M059J (cell line): Measurements from ENCODE around the gene CD300LG. TPM values are rescaled to one million over a fixed set of nuclear protein-coding genes. Genes with fewer than 3 reads are reported as not detected.
A peak's percentile ranks its signal among the peaks of the same experiment; 100 is the strongest.
"Not testable (repeated sequence)": the region's sequence is repeated elsewhere in the genome, so short reads cannot be mapped to it uniquely, and the experiment has no call there.

ENCODE experiments used
- DNase-seq: peaks from one replicate; pipeline ENCODE4 v3.0.0-alpha.2; 2012; ENCODE audit warnings: low read depth
- total RNA-seq: library from RNA; depleted of rRNA; stranded (reverse); fragments of >200 nt; shearing (Covaris generic); gene quantifications from 2 replicates; pipeline ENCODE4 v1.2.3, GENCODE V29; 2014

CD300LG gene
- total RNA-seq, 1 experiment from 2014 or later, result not detected

DNA sequence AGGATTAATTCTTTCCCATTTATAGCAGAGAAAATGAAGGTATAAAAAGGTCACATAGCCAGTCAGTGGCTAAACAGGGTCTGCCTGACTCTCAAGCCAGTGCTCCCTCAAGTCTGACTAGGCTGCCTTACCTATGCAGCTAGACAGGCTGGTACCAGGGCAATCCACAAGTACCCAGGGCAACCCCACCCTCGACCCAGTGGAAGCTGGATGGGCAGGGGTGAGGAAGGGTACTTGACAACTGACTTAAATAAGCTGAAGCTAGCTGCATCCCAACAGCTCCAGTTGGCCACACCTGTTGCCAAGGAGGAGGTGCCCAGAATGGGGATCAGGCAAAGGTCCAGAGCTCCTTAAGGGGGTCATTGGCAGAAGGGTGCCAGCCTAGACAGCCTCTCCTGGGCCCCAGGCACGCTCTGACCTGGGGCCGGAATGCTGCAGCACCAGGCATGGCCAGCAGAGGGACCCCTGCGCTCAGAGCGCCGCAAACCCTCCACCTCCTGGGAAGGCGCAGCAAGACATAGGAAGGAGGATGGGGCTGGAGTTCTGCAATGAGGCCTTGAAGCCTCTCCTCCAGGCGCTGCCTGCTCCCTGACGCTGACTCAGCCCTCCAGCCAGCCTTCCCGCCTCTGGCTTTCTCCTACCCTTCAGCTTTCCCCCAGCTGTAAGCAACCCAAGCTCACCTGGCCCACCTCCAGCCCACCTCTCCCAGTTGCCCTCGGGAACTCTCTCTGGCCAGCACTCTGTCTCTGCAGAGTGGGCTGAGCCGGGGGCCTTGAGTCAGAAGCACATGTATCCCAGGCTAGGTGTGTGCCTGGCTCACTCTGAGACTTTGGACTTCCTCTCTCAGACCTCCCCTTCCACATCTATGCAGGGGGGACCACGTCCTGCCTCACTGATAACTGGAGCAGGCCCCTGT is 31.5 kb downstream of the CD300LG start:
- peak; percentile 86 for DNase-seq

DNA sequence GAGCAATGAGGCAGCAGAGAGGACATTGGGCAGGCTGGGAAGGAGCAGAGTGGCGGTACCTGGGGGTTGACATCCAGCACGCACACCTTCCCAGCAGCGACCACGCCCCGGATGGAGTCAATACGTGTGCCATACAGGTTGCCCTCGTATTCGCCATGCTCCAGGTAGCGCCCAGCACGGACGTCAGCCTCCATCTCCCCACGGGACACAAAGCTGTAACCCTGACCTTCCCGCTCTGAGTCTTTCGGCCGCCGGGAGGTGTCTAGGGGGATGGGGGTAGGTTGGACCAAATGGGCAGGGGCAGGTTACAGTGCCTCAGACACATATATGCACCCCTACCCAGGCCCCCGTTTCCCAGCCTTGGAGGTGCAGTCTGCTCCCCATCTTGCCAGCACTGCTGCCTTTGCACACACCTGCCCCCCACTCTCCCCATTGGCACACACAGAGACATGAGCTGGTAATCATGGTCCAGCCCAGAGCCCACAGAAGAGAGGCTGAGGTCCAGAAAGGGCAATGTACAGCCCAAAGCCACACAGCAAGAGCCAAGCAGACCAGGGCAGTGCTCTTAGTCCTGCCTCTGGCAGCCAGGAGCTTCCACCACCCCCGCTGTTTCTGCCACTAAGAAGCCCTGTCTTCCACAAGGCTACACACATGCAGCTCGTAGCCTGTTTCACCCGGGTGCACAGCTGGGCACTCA is 32.9 kb downstream of the CD300LG start:
- no peak for DNase-seq

DNA sequence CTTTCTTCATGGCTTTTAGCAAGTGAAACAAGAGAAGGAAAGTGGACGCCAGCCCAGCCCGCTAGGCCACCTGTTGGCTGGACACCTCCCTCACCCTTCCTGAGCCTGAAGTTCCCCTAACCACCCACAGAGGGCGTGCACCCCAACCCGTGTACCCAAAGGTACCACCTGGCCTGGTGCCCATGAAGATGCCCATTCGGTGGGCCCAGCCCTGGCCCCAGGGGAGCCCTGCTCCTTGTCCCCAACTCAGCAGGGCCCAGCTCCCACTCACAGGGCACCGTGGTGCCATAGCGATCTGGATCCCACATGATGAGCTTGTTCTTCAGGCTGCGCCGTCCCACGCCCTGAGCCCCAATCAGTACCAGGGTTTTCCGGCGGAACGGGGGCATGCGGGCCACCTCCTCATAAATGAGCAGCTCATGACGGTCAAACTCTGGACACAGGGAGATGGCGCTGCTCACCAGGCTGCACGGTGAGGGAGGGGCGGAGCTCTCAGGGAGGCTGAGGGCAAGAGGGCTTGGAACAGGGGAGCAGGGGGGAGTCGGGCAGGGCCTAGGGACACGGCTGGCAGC is 33.5 kb downstream of the CD300LG start:
- DNase-seq, result peak; percentile 25

DNA sequence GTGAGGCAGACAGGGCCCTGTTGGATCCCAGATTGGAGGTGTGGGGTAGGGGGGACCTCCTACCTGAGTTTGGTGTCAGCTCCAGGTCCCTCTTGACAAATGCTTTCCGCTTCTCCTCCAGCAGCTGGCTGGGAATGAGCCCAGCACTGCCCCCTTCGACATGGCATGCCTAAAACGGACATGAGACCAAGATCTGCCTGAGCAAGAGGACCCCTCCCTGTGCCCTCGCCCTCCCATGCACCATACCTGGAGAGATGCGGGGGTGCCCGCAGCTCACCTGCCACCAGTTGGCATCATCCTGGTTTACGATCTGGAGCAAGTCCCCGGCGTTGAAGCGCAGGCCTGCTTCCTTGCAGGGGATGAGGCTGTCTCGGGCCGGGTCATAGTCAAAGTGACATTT is 34.2 kb downstream of the CD300LG start:
- DNase-seq, result no peak

DNA sequence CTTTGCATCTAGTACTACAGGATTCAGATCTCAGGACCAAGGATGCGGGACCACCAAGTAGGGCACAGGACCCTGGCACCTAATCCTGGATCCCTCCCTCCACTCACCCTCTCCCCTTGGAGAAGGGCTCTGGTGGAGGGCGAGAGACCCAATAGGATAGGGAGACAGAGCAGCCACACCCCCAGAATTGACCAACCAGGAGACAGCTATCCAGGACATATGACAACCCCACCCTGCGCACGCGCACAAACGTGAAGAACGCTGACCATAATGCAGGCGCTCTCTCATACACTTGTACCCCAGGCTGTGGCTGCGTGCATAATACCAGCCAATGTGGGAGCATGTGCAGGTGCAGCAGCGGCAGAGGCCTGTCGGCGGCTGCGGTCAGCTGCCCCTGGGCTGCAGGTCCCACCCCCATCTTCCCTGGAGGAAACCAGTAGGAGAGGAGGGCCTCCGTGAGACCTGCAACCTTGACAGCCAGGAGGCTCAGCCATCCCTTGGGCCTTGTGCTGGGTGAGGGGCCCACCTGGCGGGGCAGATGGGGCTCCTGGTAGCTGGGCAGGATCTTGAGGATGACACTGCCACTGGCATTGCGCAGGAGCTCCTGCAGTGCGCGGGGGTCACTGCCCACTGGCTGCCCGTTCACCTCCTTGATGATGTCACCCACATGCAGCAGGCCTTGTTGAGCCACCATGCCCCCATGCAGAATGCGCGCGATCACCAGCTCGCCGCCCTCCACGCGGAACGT is 35.0 kb downstream of the CD300LG start:
- DNase-seq, result no peak

DNA sequence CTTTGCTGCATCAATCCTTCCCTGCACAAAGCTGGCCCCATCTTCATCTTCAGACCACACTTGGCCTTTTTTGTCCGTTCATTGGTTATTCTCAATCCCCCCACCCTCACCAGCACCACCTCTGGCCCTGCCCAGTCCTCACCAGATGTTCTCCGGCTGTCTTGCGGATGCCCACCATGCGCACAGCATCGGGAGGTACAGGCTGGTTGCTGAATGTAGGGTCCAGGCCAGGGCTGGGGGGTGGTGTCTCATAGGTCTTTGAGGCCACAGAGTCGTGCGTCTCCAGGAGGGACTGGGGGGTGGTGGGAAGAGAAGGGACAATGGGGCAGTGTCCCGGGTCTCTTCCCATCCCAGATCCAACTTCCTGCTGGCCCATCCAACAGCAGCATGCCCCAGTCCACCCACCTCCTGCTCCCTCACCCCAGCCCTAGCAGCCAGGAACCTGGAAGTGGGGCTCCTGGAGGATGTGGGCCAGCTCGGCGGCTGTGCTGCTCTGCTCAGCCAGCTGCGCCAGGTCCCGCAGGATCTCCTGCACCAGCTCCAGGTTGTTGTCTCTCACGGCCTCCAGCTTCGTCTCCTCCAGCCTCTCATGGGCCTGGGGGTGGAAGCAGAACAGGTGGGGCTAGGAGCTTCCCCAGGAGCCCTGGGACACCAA is 35.9 kb downstream of the CD300LG start:
- no peak for DNase-seq

DNA sequence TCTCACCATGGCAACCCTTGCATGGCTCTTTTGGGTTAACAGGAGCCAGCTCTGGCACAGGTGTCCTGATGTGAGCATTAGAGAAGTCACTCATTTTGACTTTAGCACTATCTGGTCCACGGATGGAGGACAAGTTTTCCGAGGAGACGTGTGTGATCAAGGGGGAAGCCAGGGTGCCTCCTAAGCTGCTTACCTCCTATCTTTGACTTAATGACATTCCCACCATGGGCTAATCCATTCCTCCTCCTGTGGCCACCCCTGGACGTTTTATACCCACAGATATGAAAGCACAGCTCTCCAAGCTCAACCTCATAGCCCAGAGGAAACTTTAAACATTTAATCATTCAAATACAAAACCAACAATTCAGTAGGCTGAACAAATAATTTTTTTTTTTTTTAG is 41.6 kb downstream of the CD300LG start:
- DNase-seq, result no peak

DNA sequence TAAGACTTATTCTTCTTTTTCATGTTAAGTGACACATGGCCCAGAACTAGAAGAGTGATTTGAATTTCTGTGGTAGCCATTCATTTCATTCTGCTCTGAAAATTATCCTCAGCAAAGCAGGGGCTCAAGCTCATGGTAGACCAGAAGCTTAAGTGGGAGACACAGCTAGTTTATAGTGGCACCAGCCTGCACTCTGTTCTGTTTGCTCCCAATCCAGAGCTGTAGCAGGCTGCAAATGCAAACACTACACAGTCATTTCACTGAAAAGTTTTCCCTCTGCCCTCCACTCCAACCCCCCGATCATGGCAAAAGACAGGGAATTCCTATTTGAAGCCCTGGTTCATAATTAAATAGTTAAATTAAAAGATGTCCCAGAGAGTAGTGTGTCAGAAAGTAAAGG is 43.3 kb downstream of the CD300LG start:
- DNase-seq, result no peak

DNA sequence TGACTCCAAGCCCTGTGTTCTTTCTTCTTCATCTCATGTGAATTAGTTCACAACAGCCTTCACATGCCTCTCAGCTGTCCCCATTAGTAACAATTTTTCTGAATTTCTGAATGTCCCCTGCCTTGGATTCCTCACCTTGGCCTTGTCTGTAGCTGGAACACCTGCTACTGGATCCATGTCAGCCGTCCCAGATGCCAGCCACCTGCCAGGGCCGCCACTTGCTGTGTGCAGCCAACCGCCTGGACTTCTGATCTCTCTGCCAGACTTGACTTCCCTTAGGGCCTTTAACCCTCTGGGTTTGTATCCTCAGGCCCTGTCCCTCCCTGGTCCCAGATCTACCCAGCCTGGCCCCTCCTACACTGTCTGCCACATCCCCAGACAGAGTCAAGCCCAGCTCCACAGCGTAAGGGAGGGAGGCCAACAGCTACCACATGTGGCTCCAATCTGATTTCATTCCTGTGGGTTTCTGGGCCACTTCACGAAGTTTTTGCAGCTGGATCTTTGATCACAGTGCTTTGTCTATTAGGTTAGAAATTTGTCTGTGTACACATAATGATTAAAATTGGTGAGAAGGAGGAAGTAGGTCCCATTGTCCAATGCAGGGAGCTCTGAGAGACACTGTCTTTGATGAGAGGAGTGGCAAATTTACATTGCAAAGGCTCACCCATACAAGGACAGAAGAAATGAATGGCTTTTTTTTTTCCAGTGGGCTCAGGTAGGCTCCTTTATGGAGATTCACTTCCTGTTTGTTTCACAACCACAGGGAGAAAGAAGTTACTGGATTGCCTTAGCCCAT is 45.1 kb downstream of the CD300LG start:
- no peak for DNase-seq

DNA sequence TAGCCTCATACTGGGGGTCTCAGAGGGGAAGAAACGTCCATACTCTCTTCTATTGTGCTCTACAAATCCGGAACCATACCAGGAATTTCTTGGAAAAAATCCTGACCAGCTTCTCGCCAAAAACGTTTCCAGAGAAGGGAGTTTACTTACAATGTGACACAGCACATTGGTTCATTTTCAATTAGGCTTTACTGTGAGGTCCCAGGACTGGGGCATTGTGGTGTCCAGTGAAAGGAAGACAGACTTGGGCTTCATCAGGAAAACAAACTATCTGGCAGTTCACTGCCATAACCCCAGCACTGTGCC is 45.6 kb downstream of the CD300LG start:
- DNase-seq, result no peak

DNA sequence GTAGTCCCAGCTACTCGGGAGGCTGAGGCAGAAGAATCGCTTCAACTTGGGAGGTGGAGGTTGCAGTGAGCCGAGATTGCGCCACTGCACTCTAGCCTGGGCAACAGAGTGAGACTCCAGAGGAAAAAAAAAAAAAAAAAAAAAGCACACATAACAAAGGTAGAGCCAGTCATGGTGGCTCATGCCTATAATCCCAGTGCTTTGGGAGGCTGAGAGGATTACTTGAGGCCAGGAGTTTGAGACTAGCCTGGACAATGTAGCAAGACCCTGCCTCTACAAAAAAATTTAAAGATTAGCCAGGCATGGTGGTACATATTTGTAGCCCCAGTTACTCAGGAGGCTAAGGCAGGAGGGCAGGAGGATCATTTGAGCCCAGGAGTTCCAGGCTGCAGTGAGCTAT is 47.5 kb downstream of the CD300LG start:
- DNase-seq, result not testable (repeated sequence)

DNA sequence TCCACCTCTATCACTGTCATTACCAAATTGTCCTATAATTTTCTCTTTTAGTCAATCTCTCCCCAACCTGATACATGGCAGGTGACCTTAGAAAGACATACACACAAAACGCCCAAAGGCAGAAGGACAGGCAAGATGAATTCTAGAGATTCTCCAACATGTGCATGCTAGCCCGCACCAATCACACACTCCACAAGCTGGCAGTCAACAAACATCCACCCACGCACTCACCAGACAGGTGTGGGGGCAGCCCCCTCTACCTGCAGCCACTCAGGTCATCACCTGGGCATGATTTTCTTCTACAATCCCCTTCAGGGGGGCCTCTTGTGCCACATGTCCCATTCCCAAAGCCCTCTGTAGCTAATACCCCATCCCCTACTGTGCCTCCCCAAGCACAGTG is 50.9 kb downstream of the CD300LG start:
- no peak for DNase-seq

DNA sequence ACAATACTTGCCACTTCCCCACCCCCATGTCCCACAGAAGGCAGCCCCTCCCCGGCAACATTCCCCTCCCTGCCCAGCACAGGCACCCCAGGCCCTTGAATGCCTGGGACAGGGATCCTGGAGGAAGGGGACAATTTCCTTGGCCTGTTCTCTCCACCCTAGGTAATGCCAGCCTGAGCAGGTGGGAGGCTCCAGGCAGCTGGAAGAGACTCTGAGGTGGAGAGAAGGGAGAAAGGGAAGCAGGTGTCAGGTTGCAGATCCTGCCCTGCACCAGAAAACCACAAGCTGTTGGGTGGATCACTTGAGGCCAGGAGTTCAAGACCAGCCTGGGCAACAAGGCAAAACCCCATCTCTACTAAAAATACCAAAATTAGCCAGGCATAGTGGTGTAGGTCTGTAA is 51.5 kb downstream of the CD300LG start:
- peak; percentile 20 for DNase-seq

DNA sequence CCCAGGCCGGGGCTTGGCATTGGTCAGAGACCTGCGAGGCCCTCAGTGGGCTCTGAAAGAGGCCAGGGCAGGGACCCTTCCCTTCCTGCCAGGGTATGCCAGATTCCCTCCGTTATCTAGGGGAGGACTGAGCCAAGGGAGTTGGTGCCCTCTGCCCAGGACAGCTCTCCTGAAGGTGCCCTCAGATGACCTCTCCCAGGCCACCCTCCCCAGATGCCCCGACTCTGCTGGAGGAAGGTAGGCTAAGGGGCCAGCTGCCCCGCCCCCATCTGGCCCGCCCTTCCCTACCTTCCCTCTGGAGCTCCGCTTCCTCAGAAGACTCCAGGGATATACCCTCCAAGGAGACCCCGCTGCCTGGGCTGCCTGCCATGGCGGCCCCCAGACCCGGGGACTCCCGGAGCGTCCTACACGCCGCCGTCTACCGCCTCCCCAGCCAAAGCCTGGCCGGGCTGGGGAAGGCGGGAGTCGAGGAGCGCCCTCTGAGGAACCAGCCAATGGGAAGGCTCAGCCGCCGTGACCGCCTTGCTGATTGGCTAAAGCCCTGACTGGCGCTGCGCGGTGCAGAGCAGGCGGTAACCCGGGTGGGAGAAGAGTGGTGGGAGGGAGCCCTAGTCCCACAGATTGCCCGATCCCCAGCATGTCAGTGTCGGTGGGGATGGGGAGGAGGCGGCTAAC is 53.3 kb downstream of the CD300LG start:
- peak; percentile 84 for DNase-seq

DNA sequence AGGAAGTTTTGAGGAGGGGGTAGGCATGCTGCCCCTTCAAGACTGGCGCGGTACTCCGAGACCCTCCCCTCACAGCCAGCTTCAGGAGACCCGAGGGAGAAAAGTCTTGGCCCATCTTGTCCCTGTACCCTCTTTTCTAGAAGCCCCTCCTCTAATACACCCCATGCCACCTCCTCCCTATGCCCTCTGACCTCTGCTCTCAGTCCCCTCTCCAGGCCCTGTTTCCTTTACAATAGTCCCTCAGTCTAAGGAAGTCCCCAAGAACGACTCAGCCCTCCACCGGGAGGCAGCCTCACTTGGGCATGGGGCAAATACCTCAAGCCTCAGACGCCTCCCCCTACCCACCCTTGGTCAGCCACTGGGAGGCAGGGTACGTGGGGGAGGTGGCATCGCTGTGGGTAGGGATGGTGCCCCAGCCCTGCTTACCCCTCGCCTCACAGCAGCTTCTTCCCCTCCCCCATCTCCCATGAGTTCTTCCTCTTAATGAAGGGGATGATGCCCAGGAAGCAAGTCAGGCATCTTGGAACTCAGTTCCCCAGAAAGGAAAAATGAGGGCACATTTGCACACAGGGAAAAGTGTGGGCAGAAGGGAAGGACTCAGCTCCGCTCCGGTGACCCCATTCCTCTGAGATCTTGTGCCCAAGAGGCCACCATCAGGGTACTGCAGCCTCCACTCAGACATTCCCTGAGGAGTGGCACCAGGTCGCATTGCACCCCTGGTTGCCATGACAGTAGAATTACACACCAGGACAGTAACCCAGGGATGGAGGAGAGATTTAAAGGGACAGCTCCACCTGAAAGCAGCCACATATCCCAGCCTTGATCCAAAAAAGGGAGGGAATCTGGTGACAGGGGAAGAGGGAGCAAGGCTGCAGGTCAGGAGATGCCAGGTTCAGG is 54.1 kb downstream of the CD300LG start:
- DNase-seq, result peak; percentile 52

DNA sequence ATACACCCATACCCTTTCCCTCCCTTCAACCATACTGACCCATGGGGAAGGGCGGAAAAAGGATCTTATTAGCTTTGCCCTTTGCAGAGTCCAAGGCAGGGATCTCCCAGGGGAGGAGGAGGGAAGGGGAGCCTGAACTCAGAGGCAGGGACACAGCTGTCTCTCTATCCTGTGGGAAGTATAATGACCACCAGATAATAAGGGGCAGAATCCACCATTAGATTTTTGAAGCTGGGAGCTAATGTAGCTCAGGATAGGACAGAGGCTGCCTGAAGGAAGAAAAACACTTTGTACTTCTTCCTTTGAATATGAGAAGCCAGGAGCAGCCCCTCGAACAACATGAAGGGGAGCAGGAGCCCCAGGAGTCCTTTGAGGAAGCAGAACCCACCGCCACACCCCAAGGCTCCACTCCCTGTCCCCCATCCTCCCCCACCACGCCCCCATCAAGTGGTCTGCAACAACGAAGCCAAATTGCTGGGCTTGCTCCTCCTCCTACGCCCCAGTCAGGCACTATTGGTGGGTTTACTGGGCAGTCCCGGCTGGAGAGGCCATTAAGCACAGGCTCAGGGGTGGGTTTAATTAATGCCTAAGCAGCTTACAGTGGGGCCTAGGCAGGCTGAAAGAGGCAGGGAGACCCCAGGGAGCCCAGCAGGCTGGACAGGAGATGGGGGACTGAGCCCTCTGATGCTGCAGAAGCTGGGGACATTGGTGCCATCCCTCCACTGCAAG is 55.0 kb downstream of the CD300LG start:
- no peak for DNase-seq

DNA sequence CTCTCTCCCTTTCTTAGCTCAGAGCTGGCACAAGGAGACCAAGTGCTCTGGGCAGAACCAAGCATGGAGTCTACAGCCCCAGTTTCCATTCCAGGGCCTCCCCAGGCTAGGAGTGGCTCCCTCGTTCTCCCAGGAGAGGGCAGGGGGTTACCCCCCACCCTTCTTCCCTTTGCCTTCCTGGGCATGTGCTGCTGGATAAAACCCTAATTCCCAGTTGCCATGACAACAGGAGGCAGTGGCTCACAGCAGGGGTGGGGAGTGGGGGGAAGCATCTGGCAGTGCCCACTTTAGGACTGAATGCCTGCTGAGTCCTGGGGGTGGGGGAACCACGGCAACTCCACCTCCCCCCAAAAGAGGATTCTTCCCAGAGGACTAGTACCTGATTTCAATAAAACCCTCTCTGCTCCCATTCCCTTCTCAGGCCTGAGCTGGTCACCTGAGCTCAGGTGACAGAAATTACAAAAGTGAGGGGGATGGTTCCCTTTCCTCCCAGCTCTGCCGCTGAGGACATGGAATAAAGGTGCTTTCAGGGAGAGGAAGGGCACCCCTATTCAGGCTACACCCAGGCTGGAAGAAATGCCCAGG is 58.5 kb downstream of the CD300LG start:
- DNase-seq, result no peak
